ENCODE results near the gene FTO.

DNA sequence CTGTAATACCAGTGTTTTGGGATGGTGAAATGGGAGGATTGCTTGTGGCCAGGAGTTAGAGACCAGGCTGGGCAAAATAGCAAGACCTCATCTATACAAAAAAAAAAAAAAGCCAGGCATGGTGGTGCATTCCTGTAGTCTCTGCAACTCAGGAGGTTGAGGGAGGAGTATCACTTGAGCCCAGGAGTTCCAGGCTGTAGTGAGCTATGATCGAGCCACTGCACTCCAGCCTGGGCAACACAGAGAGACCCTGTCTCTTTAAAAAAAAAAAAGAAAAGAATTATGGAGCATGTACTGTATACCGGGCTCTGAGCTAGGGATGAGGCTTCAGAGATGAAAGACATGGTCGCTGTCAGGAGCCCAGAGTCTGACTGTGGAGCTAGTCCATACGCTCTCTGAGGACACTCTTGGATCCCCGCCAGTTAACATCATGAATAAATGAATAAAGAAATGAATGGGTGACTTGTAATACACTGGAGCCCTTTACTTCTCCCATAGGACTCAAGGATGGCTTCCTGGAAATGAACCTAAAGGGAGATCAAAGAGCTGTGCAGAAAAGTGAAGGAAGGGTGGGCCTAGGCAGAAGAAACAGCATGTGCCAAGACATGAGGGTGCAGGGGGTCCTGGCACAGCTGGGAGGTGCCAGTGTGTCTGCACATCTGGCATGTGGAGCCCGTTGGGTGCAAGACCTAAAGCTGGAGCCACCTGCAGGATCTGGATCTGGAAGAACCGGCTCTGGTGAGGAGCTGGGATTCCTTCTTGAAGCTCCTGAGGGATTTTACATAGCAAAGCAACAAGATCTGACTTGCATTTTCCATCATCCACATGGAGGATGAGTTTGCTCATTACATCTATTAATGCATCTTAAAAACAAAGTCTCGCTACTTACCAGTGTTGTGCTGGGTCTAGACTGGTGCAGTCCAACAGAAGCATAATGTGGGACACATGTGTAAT is 462.2 kb downstream of the FTO start:
- no peak for TF ChIP-seq CTCF (IDR thresholded peaks at IDR 0.05; ENCODE audit: insufficient read depth, low read length, poor library complexity, severe bottlenecking)
- TF ChIP-seq EZH2phosphoT487 (conservative IDR thresholded peaks at IDR 0.05; ENCODE audit: low read length), result no peak
